ENCODE results near the gene TNFAIP3.

GRCh38 chr6:137871831-137872454 is 4.9 kb downstream of the TNFAIP3 start:
- TF ChIP-seq ZNF274 (IDR thresholded peaks at IDR 0.05; ENCODE audit: low read depth, low read length): no peak
- no peak for TF ChIP-seq YY1 (IDR thresholded peaks at IDR 0.05; ENCODE audit: insufficient read depth, insufficient read length)

Data from NT2/D1 (cell line).